GM19099 (cell line): ENCODE data around the gene PDK2.

Experiments
- POLR2A ChIP-seq: IDR thresholded peaks from 3 replicates; pipeline ENCODE4 v1.6.1; 2011; ENCODE audit warnings: low read depth; ENCODE audit not compliant: insufficient read length; ENCODE audit errors: extremely low read depth

The PDK2 gene

GRCh38 chr17:50100921-50101345, 5.8 kb downstream of the PDK2 start:
- no peak for TF ChIP-seq POLR2A

- no peak for TF ChIP-seq POLR2A
These were observed 6.4 kb downstream of the PDK2 start for GRCh38 chr17:50101346-50102163.

DNA sequence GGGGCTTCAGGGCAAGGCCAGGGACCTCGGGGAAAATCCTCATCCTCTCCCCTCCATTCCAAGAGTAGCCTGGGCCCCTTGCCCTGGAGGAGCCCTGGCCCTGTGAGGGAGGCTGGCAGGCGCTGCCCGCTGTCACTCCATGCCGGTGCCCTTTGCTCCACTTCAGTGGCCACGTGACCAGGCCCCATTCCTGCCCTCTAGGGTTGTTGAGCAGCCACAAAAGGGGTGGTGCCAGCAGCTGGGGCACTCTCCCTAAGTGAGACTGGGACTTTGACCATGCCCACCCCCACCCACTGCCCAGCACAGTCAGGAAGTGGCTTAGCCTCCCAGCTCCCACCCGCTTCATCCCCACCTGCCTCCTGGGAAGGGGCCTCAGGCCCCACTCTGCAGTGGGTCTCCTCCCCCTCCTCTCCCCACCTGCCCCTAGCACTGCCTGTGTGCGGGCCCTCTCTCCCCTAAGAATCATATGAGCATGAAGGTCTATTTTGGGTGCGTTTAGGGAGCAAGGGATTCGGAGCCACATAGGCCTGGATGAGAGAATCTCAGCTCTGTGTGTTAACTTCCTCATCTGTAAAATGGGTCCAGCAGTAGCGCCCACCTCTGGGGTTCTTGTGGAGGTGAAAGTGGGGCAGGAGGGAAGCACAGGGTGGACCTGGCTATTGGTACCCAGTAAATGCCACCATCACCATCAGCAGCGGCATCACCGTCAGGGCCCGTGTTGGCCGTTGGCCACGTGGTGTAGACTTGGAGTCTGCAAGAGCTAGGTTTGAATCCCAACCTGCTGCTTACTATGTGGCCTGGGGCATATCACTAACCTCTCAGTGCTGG, 7.2 kb downstream of the PDK2 start:
- TF ChIP-seq POLR2A: no peak

GRCh38 chr17:50103252-50103651, 8.1 kb downstream of the PDK2 start:
- no peak for TF ChIP-seq POLR2A

GRCh38 chr17:50103941-50104340, 8.8 kb downstream of the PDK2 start:
- TF ChIP-seq POLR2A: no peak

DNA sequence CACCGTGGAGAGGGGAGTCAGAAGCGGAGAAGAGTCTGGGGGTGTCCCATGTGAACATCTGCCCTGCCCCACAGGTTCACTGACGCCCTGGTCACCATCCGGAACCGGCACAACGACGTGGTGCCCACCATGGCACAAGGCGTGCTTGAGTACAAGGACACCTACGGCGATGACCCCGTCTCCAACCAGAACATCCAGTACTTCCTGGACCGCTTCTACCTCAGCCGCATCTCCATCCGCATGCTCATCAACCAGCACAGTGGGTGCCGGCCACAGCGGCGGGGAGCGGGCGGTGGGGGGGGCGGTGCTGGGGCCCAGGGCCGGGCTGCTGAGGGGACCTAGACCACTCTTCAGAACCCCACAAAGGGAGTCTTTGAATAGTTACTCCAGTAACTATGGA, 10.7 kb downstream of the PDK2 start:
- TF ChIP-seq POLR2A: no peak

GRCh38 chr17:50106393-50107131, 11.4 kb downstream of the PDK2 start:
- TF ChIP-seq POLR2A: no peak

- TF ChIP-seq POLR2A: no peak
These were observed 12.8 kb downstream of the PDK2 start for GRCh38 chr17:50107790-50108414.

- TF ChIP-seq POLR2A: no peak
These were observed 13.4 kb downstream of the PDK2 start for GRCh38 chr17:50108556-50108955.

GRCh38 chr17:50109207-50109606, 14.1 kb downstream of the PDK2 start:
- TF ChIP-seq POLR2A: no peak

GRCh38 chr17:50109785-50110184, 14.6 kb downstream of the PDK2 start:
- TF ChIP-seq POLR2A: no peak

GRCh38 chr17:50110591-50111349, 15.6 kb downstream of the PDK2 start:
- no peak for TF ChIP-seq POLR2A

DNA sequence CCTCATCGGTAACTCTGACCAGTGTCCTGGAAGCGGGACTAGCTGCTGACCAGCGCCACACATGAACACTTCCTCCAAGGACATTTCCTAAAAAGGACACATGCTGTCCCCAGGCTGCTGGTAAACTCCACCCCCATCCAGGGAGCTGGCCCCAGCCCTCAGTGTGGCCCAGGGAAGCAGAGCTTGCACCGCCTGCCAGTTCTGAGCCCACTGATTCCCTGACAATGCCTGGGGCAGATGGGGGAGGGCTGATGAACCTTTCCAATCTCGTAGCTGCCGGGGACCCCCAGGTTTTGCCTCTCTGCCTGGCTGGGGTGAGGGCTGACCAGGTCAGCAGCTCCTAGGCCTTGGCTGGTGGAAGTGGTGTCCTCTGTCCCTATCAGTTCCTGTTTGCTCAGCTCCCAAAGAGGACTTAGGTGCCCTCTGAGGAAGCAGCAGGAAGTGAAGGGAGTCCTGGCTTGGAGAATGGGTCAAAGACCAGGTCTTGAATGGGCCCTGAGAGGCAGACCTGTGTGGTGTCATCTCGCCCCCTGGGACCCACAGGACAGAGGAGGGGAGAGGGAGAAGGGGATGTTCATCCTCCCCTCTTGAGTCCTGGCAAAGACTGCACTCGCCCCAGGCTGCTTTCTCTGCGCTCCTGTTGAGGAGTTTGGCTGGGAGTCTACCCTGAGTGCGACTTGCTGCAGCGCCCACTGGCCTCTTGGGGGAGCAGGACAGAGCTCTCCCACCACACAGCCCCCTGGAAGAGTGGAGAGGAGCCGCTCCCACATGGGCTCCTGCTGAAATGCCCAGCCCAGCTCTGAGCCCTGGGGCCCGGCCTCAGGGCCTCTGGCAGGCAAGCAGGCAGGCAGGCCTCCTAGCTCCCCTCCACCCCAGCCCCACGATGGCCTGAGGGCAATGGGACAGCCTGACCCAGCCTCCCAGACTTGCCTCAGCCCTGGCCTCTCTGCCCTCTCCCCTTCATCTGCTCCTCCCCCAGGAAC, 16.8 kb downstream of the PDK2 start:
- no peak for TF ChIP-seq POLR2A
